OCI-LY7 (cell line): ENCODE measurements around the gene RIMS1.

Experiments used
- EZH2phosphoT487 ChIP-seq: fragments of 200-600 bp; sonication (generic); IDR thresholded peaks from 2 replicates; pipeline ENCODE4 v1.6.1; 2018; ENCODE audit warnings: low read depth, borderline replicate concordance, mild to moderate bottlenecking, mixed run types, antibody characterized with exemption, low read length, moderate library complexity, mixed read lengths
- TF ChIP-seq, protein P1 (sequence below): fragments of 200-600 bp; sonication (generic); conservative IDR thresholded peaks from 2 replicates; pipeline ENCODE4 v1.5.1; 2014; ENCODE audit warnings: mild to moderate bottlenecking, antibody characterized with exemption, low read length, moderate library complexity, mixed read lengths

DNA sequence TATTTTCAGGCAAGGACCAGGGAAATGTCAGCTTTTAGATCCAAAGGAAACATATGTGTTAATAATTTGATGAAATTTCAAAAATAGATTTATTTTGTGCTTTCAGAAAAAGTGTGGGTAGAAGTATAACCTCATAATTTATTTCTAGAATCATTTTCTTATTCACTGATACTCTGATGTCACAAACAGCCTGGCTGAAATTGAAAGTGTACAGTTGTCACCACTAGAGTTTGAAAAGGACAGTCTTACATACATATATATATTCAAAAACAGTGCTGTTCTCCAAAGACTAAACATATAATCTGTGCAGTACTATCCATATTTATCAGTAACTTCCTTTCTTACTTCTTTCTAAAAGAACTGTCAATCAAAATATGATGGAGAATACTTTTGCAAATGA is 481.1 kb downstream of the RIMS1 start:
- TF ChIP-seq, protein P1, sequence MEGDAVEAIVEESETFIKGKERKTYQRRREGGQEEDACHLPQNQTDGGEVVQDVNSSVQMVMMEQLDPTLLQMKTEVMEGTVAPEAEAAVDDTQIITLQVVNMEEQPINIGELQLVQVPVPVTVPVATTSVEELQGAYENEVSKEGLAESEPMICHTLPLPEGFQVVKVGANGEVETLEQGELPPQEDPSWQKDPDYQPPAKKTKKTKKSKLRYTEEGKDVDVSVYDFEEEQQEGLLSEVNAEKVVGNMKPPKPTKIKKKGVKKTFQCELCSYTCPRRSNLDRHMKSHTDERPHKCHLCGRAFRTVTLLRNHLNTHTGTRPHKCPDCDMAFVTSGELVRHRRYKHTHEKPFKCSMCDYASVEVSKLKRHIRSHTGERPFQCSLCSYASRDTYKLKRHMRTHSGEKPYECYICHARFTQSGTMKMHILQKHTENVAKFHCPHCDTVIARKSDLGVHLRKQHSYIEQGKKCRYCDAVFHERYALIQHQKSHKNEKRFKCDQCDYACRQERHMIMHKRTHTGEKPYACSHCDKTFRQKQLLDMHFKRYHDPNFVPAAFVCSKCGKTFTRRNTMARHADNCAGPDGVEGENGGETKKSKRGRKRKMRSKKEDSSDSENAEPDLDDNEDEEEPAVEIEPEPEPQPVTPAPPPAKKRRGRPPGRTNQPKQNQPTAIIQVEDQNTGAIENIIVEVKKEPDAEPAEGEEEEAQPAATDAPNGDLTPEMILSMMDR = no peak
- TF ChIP-seq EZH2phosphoT487 = no peak
